CD8-positive, alpha-beta memory T cell (primary cell): ENCODE data around the gene OR6F1. TPM values are rescaled to one million over a fixed set of nuclear protein-coding genes. Genes with fewer than 3 reads are reported as not detected.
"Not testable (repeated sequence)": the region's sequence is repeated elsewhere in the genome, so short reads cannot be mapped to it uniquely, and the experiment has no call there.

ENCODE experiments used
- CTCF ChIA-PET: fragments of 350-600 bp; sonication (Branson Sonifier 250); formaldehyde crosslinking; loops from one replicate; lab custom pipeline; 2021; ENCODE audit warnings: antibody characterized with exemption; lab: Charles Lee
- POLR2A ChIA-PET: fragments of 350-600 bp; sonication (Branson Sonifier 250); formaldehyde crosslinking; loops from one replicate; lab custom pipeline; 2021; ENCODE audit warnings: antibody characterized with exemption; lab: Charles Lee
- DNase-seq, 5 donors: peaks; one replicate each; pipeline versions ENCODE4 v3.0.0 to v3.0.0-alpha.2; 2020 to 2022; ENCODE audit warnings: mixed read lengths in 1 of 5
- H3K27ac ChIP-seq: one replicate; pipeline ENCODE4 v1.7.0; 2013; ENCODE audit warnings: low read depth, mild to moderate bottlenecking, low read length, moderate library complexity
- H3K27me3 ChIP-seq: 2 replicates; pipeline ENCODE4 v1.7.0; 2013; ENCODE audit warnings: low read length, mild to moderate bottlenecking; ENCODE audit not compliant: insufficient read depth, poor library complexity, severe bottlenecking
- H3K36me3 ChIP-seq: 2 replicates; pipeline ENCODE4 v1.7.0; 2013; ENCODE audit warnings: mild to moderate bottlenecking, low read length, moderate library complexity; ENCODE audit not compliant: insufficient read depth
- H3K4me1 ChIP-seq: 2 replicates; pipeline ENCODE4 v1.7.0; 2013; ENCODE audit warnings: mild to moderate bottlenecking, low read length, moderate library complexity; ENCODE audit not compliant: insufficient read depth
- H3K4me3 ChIP-seq: 2 replicates; pipeline ENCODE4 v1.7.0; 2013; ENCODE audit warnings: mild to moderate bottlenecking, low read length
- H3K9me3 ChIP-seq: 2 replicates; pipeline ENCODE4 v1.7.0; 2013; ENCODE audit warnings: mild to moderate bottlenecking, low read length
- H3K27ac Mint-ChIP-seq, 8 donors: one replicate each; pipeline ENCODE4 v1.8.0; 2020 to 2021; ENCODE audit warnings: mixed read lengths in 8 of 8, mild to moderate bottlenecking in 6 of 8, inconsistent platforms in 3 of 8, moderate library complexity in 3 of 8
- H3K27me3 Mint-ChIP-seq, 2 donors: one replicate each; pipeline ENCODE4 v1.8.0; 2020 to 2021; ENCODE audit warnings: mixed read lengths in 2 of 2, mild to moderate bottlenecking in 1 of 2, moderate library complexity in 1 of 2
- H3K36me3 Mint-ChIP-seq, 3 donors: one replicate each; pipeline ENCODE4 v1.8.0; 2020 to 2021; ENCODE audit warnings: mixed read lengths in 3 of 3, inconsistent platforms in 1 of 3, mild to moderate bottlenecking in 1 of 3
- H3K4me1 Mint-ChIP-seq, 3 donors: one replicate each; pipeline ENCODE4 v1.8.0; 2020 to 2021; ENCODE audit warnings: mixed read lengths in 3 of 3, inconsistent platforms in 1 of 3, mild to moderate bottlenecking in 1 of 3
- H3K4me3 Mint-ChIP-seq, 7 donors: one replicate each; pipeline ENCODE4 v1.8.0; 2020 to 2021; ENCODE audit warnings: mixed read lengths in 7 of 7, mild to moderate bottlenecking in 6 of 7, moderate library complexity in 4 of 7, inconsistent platforms in 2 of 7
- H3K9me3 Mint-ChIP-seq, 5 donors: one replicate each; pipeline ENCODE4 v1.8.0; 2020 to 2022; ENCODE audit warnings: mixed read lengths in 5 of 5, mild to moderate bottlenecking in 3 of 5, moderate library complexity in 2 of 5, inconsistent platforms in 1 of 5
- polyA plus RNA-seq: library from polyadenylated mRNA; unstranded; fragments of 300-500 nt; fragmentation: Illumina TruSeq; gene quantifications from one replicate; pipeline ENCODE4 v1.2.3, GENCODE V29; 2021
- total RNA-seq, 2 experiments: library from RNA; stranded (reverse); gene quantifications; one replicate each; pipeline ENCODE4 v1.2.3, GENCODE V29; 2021

OR6F1 gene
- not detected for total RNA-seq
- not detected for polyA plus RNA-seq

GRCh38 chr1:247716546-247716945 is at the start of gene OR6F1:
TSS of gene OR6F1 (minus strand) at chr1:247716646. CDS start at chr1:247712755, 3,891 bp downstream.
- peak within 1 kb of the TSS in 1 of 8 donors; percentile 56 for H3K27ac Mint-ChIP-seq
- ChIA-PET CTCF (no interaction called here), POLR2A (no interaction called here)

GRCh38 chr1:247760456-247760855 is 44.0 kb upstream of the OR6F1 start, which contains the start of gene OR1C1:
TSS of gene OR1C1 (minus strand) at chr1:247760556. CDS start at chr1:247758406, 2,150 bp downstream.
- H3K4me1 ChIP-seq = no peaks in the 10 kb centered on the region
- no peaks in the 10 kb centered on the region for H3K4me1 Mint-ChIP-seq
- CTCF ChIA-PET = no interaction called here
- no peaks in the 10 kb centered on the region for H3K9me3 ChIP-seq
- H3K4me3 Mint-ChIP-seq = no peak within 1 kb of the TSS
- no peaks in the 10 kb centered on the region for H3K36me3 Mint-ChIP-seq
- H3K9me3 Mint-ChIP-seq = no peaks in the 10 kb centered on the region
- H3K27ac Mint-ChIP-seq = no peak within 1 kb of the TSS
- H3K27me3 Mint-ChIP-seq = peaks cover 0 to 2% of the 10 kb centered on the region in 2 donors
- H3K27me3 ChIP-seq = no peaks in the 10 kb centered on the region
- no peaks in the 10 kb centered on the region for H3K36me3 ChIP-seq
- POLR2A ChIA-PET = no interaction called here
- DNase-seq = no peak
- no peak within 1 kb of the TSS for H3K27ac ChIP-seq
- no peak within 1 kb of the TSS for H3K4me3 ChIP-seq

More at GRCh38 chr1:247716546-247716945, at the start of gene OR6F1:
- peaks cover 3 to 8% (median 4%) of the 10 kb centered on the region in 5 donors for H3K9me3 Mint-ChIP-seq
- no peaks in the 10 kb centered on the region for H3K4me1 Mint-ChIP-seq
- Histone ChIP-seq H3K27me3 (no peaks in the 10 kb centered on the region), H3K27ac (no peak within 1 kb of the TSS), H3K36me3 (no peaks in the 10 kb centered on the region), H3K9me3 (no peaks in the 10 kb centered on the region), H3K4me1 (no peaks in the 10 kb centered on the region), H3K4me3 (no peak within 1 kb of the TSS)
- DNase-seq = no peak
- no peak within 1 kb of the TSS for H3K4me3 Mint-ChIP-seq
- no peaks in the 10 kb centered on the region for H3K36me3 Mint-ChIP-seq
- no peaks in the 10 kb centered on the region for H3K27me3 Mint-ChIP-seq

- DNase-seq, H3K4me3 ChIP-seq, H3K36me3 ChIP-seq, CTCF ChIA-PET, POLR2A ChIA-PET, H3K36me3 Mint-ChIP-seq, H3K27me3 ChIP-seq, H3K4me1 ChIP-seq, H3K4me3 Mint-ChIP-seq, H3K27ac Mint-ChIP-seq, H3K4me1 Mint-ChIP-seq, H3K9me3 ChIP-seq, H3K27ac ChIP-seq, H3K27me3 Mint-ChIP-seq: not testable (repeated sequence)
- H3K9me3 Mint-ChIP-seq = peaks cover 3 to 14% (median 5%) of the 10 kb centered on the region in 5 donors
Measured at GRCh38 chr1:247754311-247754710, 37.9 kb upstream of the OR6F1 start.

- no peak overlapping the region for H3K4me3 Mint-ChIP-seq
Measured at GRCh38 chr1:247749870-247750269, 33.4 kb upstream of the OR6F1 start.

GRCh38 chr1:247748041-247748440 is 31.6 kb upstream of the OR6F1 start, which contains the start of gene OR14A2:
TSS of gene OR14A2 (minus strand) at chr1:247748141.
- H3K27me3 Mint-ChIP-seq = peaks cover 0 to 1% of the 10 kb centered on the region in 2 donors
- no peak within 1 kb of the TSS for H3K4me3 ChIP-seq
- ChIA-PET POLR2A (no interaction called here), CTCF (no interaction called here)
- no peaks in the 10 kb centered on the region for H3K36me3 ChIP-seq
- H3K36me3 Mint-ChIP-seq = no peaks in the 10 kb centered on the region
- H3K9me3 ChIP-seq = no peaks in the 10 kb centered on the region
- no peaks in the 10 kb centered on the region for H3K27me3 ChIP-seq
- H3K4me1 ChIP-seq = no peaks in the 10 kb centered on the region
- peaks cover 4 to 15% (median 12%) of the 10 kb centered on the region in 5 donors for H3K9me3 Mint-ChIP-seq
- H3K27ac Mint-ChIP-seq = no peak within 1 kb of the TSS
- no peak for DNase-seq
- no peak within 1 kb of the TSS for H3K4me3 Mint-ChIP-seq
- H3K27ac ChIP-seq = no peak within 1 kb of the TSS
- no peaks in the 10 kb centered on the region for H3K4me1 Mint-ChIP-seq

More at GRCh38 chr1:247749870-247750269, 33.4 kb upstream of the OR6F1 start:
- no peak for DNase-seq
- peaks cover 0 to 1% of the 10 kb centered on the region in 2 donors for H3K27me3 Mint-ChIP-seq
- no peaks in the 10 kb centered on the region for H3K27me3 ChIP-seq
- no peaks in the 10 kb centered on the region for H3K9me3 ChIP-seq
- no peaks in the 10 kb centered on the region for H3K36me3 ChIP-seq
- no peaks in the 10 kb centered on the region for H3K4me1 Mint-ChIP-seq
- H3K27ac Mint-ChIP-seq = no peak overlapping the region
- no peaks in the 10 kb centered on the region for H3K4me1 ChIP-seq
- H3K4me3 ChIP-seq = no peak overlapping the region
- H3K27ac ChIP-seq = no peak overlapping the region
- peaks cover 4 to 15% (median 9%) of the 10 kb centered on the region in 5 donors for H3K9me3 Mint-ChIP-seq
- POLR2A ChIA-PET = no interaction called here
- H3K36me3 Mint-ChIP-seq = no peaks in the 10 kb centered on the region
- CTCF ChIA-PET = no interaction called here

- ChIA-PET CTCF (no interaction called here), POLR2A (no interaction called here)
- Histone ChIP-seq H3K9me3 (no peaks in the 10 kb centered on the region), H3K4me3 (no peak overlapping the region), H3K27ac (no peak overlapping the region), H3K4me1 (no peaks in the 10 kb centered on the region), H3K27me3 (no peaks in the 10 kb centered on the region), H3K36me3 (no peaks in the 10 kb centered on the region)
- H3K4me1 Mint-ChIP-seq = no peaks in the 10 kb centered on the region
- peaks cover 0 to 1% of the 10 kb centered on the region in 2 donors for H3K27me3 Mint-ChIP-seq
- H3K36me3 Mint-ChIP-seq = no peaks in the 10 kb centered on the region
- no peak overlapping the region for H3K4me3 Mint-ChIP-seq
- no peak for DNase-seq
- H3K27ac Mint-ChIP-seq = no peak overlapping the region
- peaks cover 4 to 15% (median 12%) of the 10 kb centered on the region in 5 donors for H3K9me3 Mint-ChIP-seq
Measured at GRCh38 chr1:247747616-247748015, 31.2 kb upstream of the OR6F1 start.

- Histone ChIP-seq H3K36me3 (no peaks in the 10 kb centered on the region), H3K4me3 (no peak overlapping the region), H3K4me1 (no peaks in the 10 kb centered on the region), H3K27ac (no peak overlapping the region), H3K27me3 (no peaks in the 10 kb centered on the region), H3K9me3 (no peaks in the 10 kb centered on the region)
- H3K9me3 Mint-ChIP-seq = peaks cover 2 to 18% (median 9%) of the 10 kb centered on the region in 5 donors
- H3K27ac Mint-ChIP-seq = no peak overlapping the region
- ChIA-PET CTCF (no interaction called here), POLR2A (no interaction called here)
- H3K27me3 Mint-ChIP-seq = peaks cover 0 to 1% of the 10 kb centered on the region in 2 donors
- no peaks in the 10 kb centered on the region for H3K36me3 Mint-ChIP-seq
- H3K4me1 Mint-ChIP-seq = no peaks in the 10 kb centered on the region
- H3K4me3 Mint-ChIP-seq = no peak overlapping the region
- no peak for DNase-seq
Measured at GRCh38 chr1:247746391-247746935, 30.0 kb upstream of the OR6F1 start.

- POLR2A ChIA-PET, DNase-seq, H3K9me3 Mint-ChIP-seq, H3K4me1 ChIP-seq, H3K27me3 Mint-ChIP-seq, H3K4me1 Mint-ChIP-seq, H3K4me3 ChIP-seq, H3K4me3 Mint-ChIP-seq, H3K9me3 ChIP-seq, H3K36me3 Mint-ChIP-seq, H3K27ac Mint-ChIP-seq, H3K36me3 ChIP-seq, H3K27me3 ChIP-seq, CTCF ChIA-PET, H3K27ac ChIP-seq: not testable (repeated sequence)
Measured at GRCh38 chr1:247742215-247742760, 25.8 kb upstream of the OR6F1 start.
